ENCODE data around the gene MYO1F. TPM values are rescaled to one million over a fixed set of nuclear protein-coding genes. Genes with fewer than 3 reads are reported as not detected.

The MYO1F gene
- total and polyA plus RNA-seq, 2 of the 13 experiments (the other 11 are each of a cell fraction or from before 2014, with no cell fraction given) = 0.09 to 0.13 TPM

- no peak for TF ChIP-seq ZFP62 (CRISPR knock-in tag; IDR thresholded peaks at IDR 0.05)
These were observed 33.1 kb downstream of the MYO1F start (continued) for GRCh38 chr19:8544168-8544567.

GRCh38 chr19:8539621-8540149 is 37.6 kb downstream of the MYO1F start:
- H3K9ac ChIP-seq (ENCODE audit: insufficient read depth, low read depth, low read length) = no peak overlapping the region
- POLR2A ChIA-PET = interaction anchor here (0.7 kb wide), 1 partner anchor 13 kb away, joined by 3 read pairs; no protein-coding TSS in a partner anchor
- no peak for ATAC-seq
- H3K79me2 ChIP-seq (ENCODE audit: insufficient read depth, low read length) = no peaks in the 10 kb centered on the region
- DNase-seq (ENCODE audit: low spot score) = no peak
- no peak overlapping the region for H2AFZ ChIP-seq (ENCODE audit: low read length)
- H3K27ac ChIP-seq (ENCODE audit: extremely low read length, insufficient read depth, low read length) = no peak overlapping the region
- H3K4me1 ChIP-seq (ENCODE audit: insufficient read depth, low read length) = no peaks in the 10 kb centered on the region
- no peaks in the 10 kb centered on the region for H3K36me3 ChIP-seq (replicated peaks in 1 of 2; ENCODE audit: control insufficient read depth in 1 of 2, insufficient read depth in 2 of 2, low read length in 2 of 2)
- in situ Hi-C loops (cut with HindIII; ENCODE audit: extremely low pct_ligation_motif_present, low pct_unique_long_range_greater_than_20kb) (no loop called here), intact Hi-C loops (cut with micrococcal nuclease; ENCODE audit: unreplicated experiment) (no loop called here)
- no peaks in the 10 kb centered on the region for H3K9me3 ChIP-seq (ENCODE audit: low read length)
- H4K20me1 ChIP-seq (ENCODE audit: insufficient read depth, low read length) = no peaks in the 10 kb centered on the region
- FAIRE-seq = no peak
- CTCF ChIA-PET (ENCODE audit: low intra/inter-chr PET ratio, low total read pairs) = no interaction called here
- H3K4me2 ChIP-seq (ENCODE audit: low read depth, low read length) = no peak overlapping the region
- BruUV-seq (replicated peaks) = no TSS peak
- WGBS (ENCODE audit: low lambda C conversion rate) = 70% methylated on average over 11 of the region's 12 CpGs
- no peak overlapping the region for H3K4me3 ChIP-seq (replicated peaks in 1 of 3; ENCODE audit: insufficient read depth in 1 of 3, low read depth in 2 of 3, low read length in 3 of 3)
- no peaks in the 10 kb centered on the region for H3K27me3 ChIP-seq (ENCODE audit: control insufficient read depth in 1 of 2, insufficient read depth in 2 of 2, low read length in 2 of 2)
- no peak for TF ChIP-seq HOXA7 (CRISPR knock-in tag; IDR thresholded peaks at IDR 0.05)
- no peak for TF ChIP-seq HDAC6 (IDR thresholded peaks at IDR 0.05; ENCODE audit: low read depth, low read length)
- no peak for TF ChIP-seq DRAP1 (CRISPR knock-in tag; IDR thresholded peaks at IDR 0.05)
- no peak for TF ChIP-seq GABPA (IDR thresholded peaks at IDR 0.05; ENCODE audit: low read depth, low read length)
- TF ChIP-seq GABPA (CRISPR knock-in tag; IDR thresholded peaks at IDR 0.05; ENCODE audit: low read depth) = no peak
- peak; percentile 82 for TF ChIP-seq ATF7 (IDR thresholded peaks at IDR 0.05)
- no peak for TF ChIP-seq ATF7 (CRISPR knock-in tag; IDR thresholded peaks at IDR 0.05)
- TF ChIP-seq NFE2L1 (CRISPR knock-in tag; IDR thresholded peaks at IDR 0.05; ENCODE audit: borderline replicate concordance) = no peak
- peak; percentile 92 for TF ChIP-seq CREB1 (IDR thresholded peaks at IDR 0.05)
- no peak for TF ChIP-seq CREB1 (CRISPR knock-in tag; IDR thresholded peaks at IDR 0.05)

Data from HepG2 (cell line).